Right atrium auricular region (tissue), 2 donors: ENCODE results near the gene PROX1. TPM values are rescaled to one million over a fixed set of nuclear protein-coding genes. Genes with fewer than 3 reads are reported as not detected.

ENCODE experiments used
- DNase-seq: peaks from one replicate; pipeline ENCODE4 v3.0.0-alpha.2; 2019; ENCODE audit warnings: low spot score
- H3K27ac ChIP-seq, 2 donors: fragments of 200-600 bp; sonication (generic); 1 replicate in 1 of 2; 2 replicates in 1 of 2; pipeline ENCODE4 v1.5.1; 2016 to 2019
- H3K27me3 ChIP-seq, 2 donors: fragments of 200-600 bp; sonication (generic); one replicate each; pipeline versions ENCODE4 v1.5.1 to v1.6.0; 2017 to 2019
- H3K36me3 ChIP-seq: fragments of 200-600 bp; sonication (generic); one replicate; pipeline ENCODE4 v1.5.1; 2016
- H3K4me1 ChIP-seq, 2 donors: fragments of 200-600 bp; sonication (generic); one replicate each; pipeline versions ENCODE4 v1.5.1 to v1.6.0; 2017 to 2019
- H3K4me3 ChIP-seq, 2 donors: fragments of 200-600 bp; sonication (generic); 1 replicate in 1 of 2; 2 replicates in 1 of 2; pipeline ENCODE4 v1.5.1; 2017 to 2019; ENCODE audit warnings: mild to moderate bottlenecking in 1 of 2, moderate library complexity in 1 of 2
- H3K9me3 ChIP-seq, 2 donors: fragments of 200-600 bp; sonication (generic); one replicate each; pipeline ENCODE4 v1.5.1; 2019
- CTCF ChIP-seq, 2 donors: fragments of 200-600 bp; sonication (generic); IDR thresholded peaks; one replicate each; pipeline ENCODE4 v1.5.1; 2019; ENCODE audit warnings: antibody characterized with exemption in 2 of 2
- total RNA-seq, 2 donors: library from RNA; depleted of rRNA; stranded (reverse); fragments of >200 nt; gene quantifications; one replicate each; pipeline ENCODE4 v1.1.0, GENCODE V29; 2016

The PROX1 gene
- total RNA-seq, 2 donors from 2014 or later = 39.7 to 46.5 TPM

GRCh38 chr1:214013614-214014377, 26.0 kb downstream of the PROX1 start:
- H3K27me3 ChIP-seq = no peaks in the 10 kb centered on the region
- no peak for TF ChIP-seq CTCF (IDR thresholded peaks at IDR 0.05)
- H3K4me3 ChIP-seq = no peak overlapping the region
- peaks cover 3% of the 10 kb centered on the region for H3K36me3 ChIP-seq
- peaks cover 0 to 34% of the 10 kb centered on the region in 2 donors for H3K4me1 ChIP-seq
- peak overlapping the region; percentile 61 to 86 for H3K27ac ChIP-seq
- DNase-seq = no peak
- no peaks in the 10 kb centered on the region for H3K9me3 ChIP-seq

GRCh38 chr1:214014730-214015129, 27.0 kb downstream of the PROX1 start:
- Histone ChIP-seq H3K4me3 (no peak overlapping the region), H3K4me1 (peaks cover 0 to 32% of the 10 kb centered on the region in 2 donors), H3K27ac (peak overlapping the region; percentile 61 to 86), H3K9me3 (no peaks in the 10 kb centered on the region), H3K27me3 (no peaks in the 10 kb centered on the region), H3K36me3 (peaks cover 3% of the 10 kb centered on the region)
- DNase-seq = no peak
- TF ChIP-seq CTCF (IDR thresholded peaks at IDR 0.05) = no peak

- TF ChIP-seq CTCF (IDR thresholded peaks at IDR 0.05) = no peak
- H3K27me3 ChIP-seq = no peaks in the 10 kb centered on the region
- no peak for DNase-seq
- H3K9me3 ChIP-seq = no peaks in the 10 kb centered on the region
- no peak overlapping the region for H3K4me3 ChIP-seq
- H3K4me1 ChIP-seq = peaks cover 0 to 36% of the 10 kb centered on the region in 2 donors
- H3K36me3 ChIP-seq = peaks cover 3% of the 10 kb centered on the region
- peak overlapping the region; percentile 21 to 86 for H3K27ac ChIP-seq
Observed at GRCh38 chr1:214017191-214017982, 29.6 kb downstream of the PROX1 start.

GRCh38 chr1:214018386-214019268, 30.9 kb downstream of the PROX1 start:
- Histone ChIP-seq H3K4me3 (no peak overlapping the region), H3K27me3 (no peaks in the 10 kb centered on the region), H3K27ac (peak overlapping the region; percentile 42 to 63), H3K4me1 (peaks cover 0 to 31% of the 10 kb centered on the region in 2 donors), H3K9me3 (no peaks in the 10 kb centered on the region), H3K36me3 (peaks cover 3% of the 10 kb centered on the region)
- DNase-seq = no peak
- TF ChIP-seq CTCF (IDR thresholded peaks at IDR 0.05) = no peak

- Histone ChIP-seq H3K27me3 (no peaks in the 10 kb centered on the region), H3K4me3 (no peak overlapping the region), H3K9me3 (no peaks in the 10 kb centered on the region), H3K4me1 (peaks cover 0 to 22% of the 10 kb centered on the region in 2 donors), H3K36me3 (peaks cover 3% of the 10 kb centered on the region), H3K27ac (peak overlapping the region in 1 of 2 donors; percentile 63)
- TF ChIP-seq CTCF (IDR thresholded peaks at IDR 0.05) = no peak
- no peak for DNase-seq
Observed at GRCh38 chr1:214019499-214019898, 31.7 kb downstream of the PROX1 start.
